IMR-90 (cell line): ENCODE data around the gene FBXO41. TPM values are rescaled to one million over a fixed set of nuclear protein-coding genes. Genes with fewer than 3 reads are reported as not detected.

Experiments used
- ATAC-seq: fragments of 200-7000 bp; cut with Tn5 transposase; 2 replicates; pipeline ENCODE4 v1.9.1; 2020; ENCODE audit warnings: low read depth, mild to moderate bottlenecking, moderate library complexity
- BruUV-seq: library from RNA; stranded (reverse); fragments of 400-500 nt; replicated peaks from 2 replicates; lab custom pipeline; 2021; lab: Mats Ljungman, UMichigan
- CTCF ChIA-PET: fragments of 300-600 bp; formaldehyde crosslinking; extraction: SDS; loops from one replicate; lab custom pipeline; 2021; ENCODE audit warnings: antibody characterized with exemption; lab: Yijun Ruan, JAX
- POLR2A ChIA-PET: fragments of 300-600 bp; sonication (Branson Sonifier 250); formaldehyde crosslinking; loops from one replicate; lab custom pipeline; 2022; ENCODE audit warnings: antibody characterized with exemption; ENCODE audit not compliant: unreplicated experiment; lab: Charles Lee
- DNase-seq: peaks from one replicate; pipeline ENCODE4 v3.0.0; 2013
- H2AFZ ChIP-seq: replicated peaks from 2 replicates; pipeline ENCODE3; 2013; ENCODE audit warnings: low read length, mild to moderate bottlenecking; ENCODE audit not compliant: poor library complexity
- H2AK5ac ChIP-seq: 2 replicates; pipeline ENCODE4 v1.6.1; 2013; ENCODE audit warnings: low read depth, low read length, inconsistent platforms
- H2AK9ac ChIP-seq: replicated peaks from 2 replicates; pipeline ENCODE3; 2013; ENCODE audit warnings: mild to moderate bottlenecking, low read depth, low read length, moderate library complexity; ENCODE audit not compliant: poor library complexity
- H2BK120ac ChIP-seq: 2 replicates; pipeline ENCODE4 v1.6.1; 2013; ENCODE audit warnings: low read depth, low read length, inconsistent platforms
- H2BK15ac ChIP-seq: 3 replicates; pipeline ENCODE4 v1.6.1; 2013; ENCODE audit warnings: low read depth, low read length, inconsistent platforms
- H2BK20ac ChIP-seq: 2 replicates; pipeline ENCODE4 v1.6.1; 2013; ENCODE audit warnings: low read depth, mild to moderate bottlenecking, inconsistent platforms, low read length, moderate library complexity
- H2BK5ac ChIP-seq: 2 replicates; pipeline ENCODE4 v1.6.1; 2013; ENCODE audit warnings: mild to moderate bottlenecking, low read depth, low read length, inconsistent platforms; ENCODE audit not compliant: poor library complexity, severe bottlenecking
- H3K14ac ChIP-seq: replicated peaks from 2 replicates; pipeline ENCODE4 v1.6.1; 2013; ENCODE audit warnings: low read depth, low read length, inconsistent platforms
- H3K18ac ChIP-seq: 2 replicates; pipeline ENCODE4 v1.6.1; 2013; ENCODE audit warnings: low read depth, low read length, control low read depth
- H3K23ac ChIP-seq: 2 replicates; pipeline ENCODE4 v1.6.1; 2013; ENCODE audit warnings: low read depth, low read length, inconsistent platforms
- H3K27ac ChIP-seq: 2 replicates; pipeline ENCODE4 v1.5.1; 2013; ENCODE audit warnings: mild to moderate bottlenecking, control low read depth, low read length; ENCODE audit not compliant: insufficient read depth
- H3K27me3 ChIP-seq: 2 replicates; pipeline ENCODE4 v1.6.1; 2013; ENCODE audit warnings: low read length; ENCODE audit not compliant: control insufficient read depth, insufficient read depth
- H3K36me3 ChIP-seq: 2 replicates; pipeline ENCODE4 v1.6.1; 2013; ENCODE audit warnings: low read length, mixed read lengths; ENCODE audit not compliant: control insufficient read depth, insufficient read depth
- H3K4ac ChIP-seq: 2 replicates; pipeline ENCODE4 v1.6.1; 2013; ENCODE audit warnings: low read depth, low read length, inconsistent platforms
- H3K4me1 ChIP-seq: 2 replicates; pipeline ENCODE4 v1.6.1; 2013; ENCODE audit warnings: low read length, mixed read lengths; ENCODE audit not compliant: control insufficient read depth, insufficient read depth
- H3K4me2 ChIP-seq: 2 replicates; pipeline ENCODE4 v1.6.1; 2013; ENCODE audit warnings: low read depth, mild to moderate bottlenecking, control low read depth, low read length, moderate library complexity
- H3K4me3 ChIP-seq: 2 replicates; pipeline ENCODE4 v1.5.1; 2013; ENCODE audit warnings: low read depth, mild to moderate bottlenecking, control low read depth, low read length, moderate library complexity; ENCODE audit not compliant: insufficient read depth
- H3K56ac ChIP-seq: 2 replicates; pipeline ENCODE4 v1.6.1; 2013; ENCODE audit warnings: low read length, inconsistent platforms; ENCODE audit not compliant: insufficient read depth; ENCODE audit errors: extremely low read depth
- H3K79me1 ChIP-seq, 2 experiments: 2 replicates each; pipeline ENCODE4 v1.6.1; 2013; ENCODE audit warnings: low read length in 2 of 2, inconsistent platforms in 1 of 2, low read depth in 1 of 2
- H3K9ac ChIP-seq: 2 replicates; pipeline ENCODE4 v1.6.1; 2013; ENCODE audit warnings: low read depth, low read length, control low read depth
- H3K9me1 ChIP-seq: 2 replicates; pipeline ENCODE4 v1.6.1; 2013; ENCODE audit warnings: low read length, inconsistent platforms; ENCODE audit not compliant: insufficient read depth
- H3K9me3 ChIP-seq: 2 replicates; pipeline ENCODE4 v1.6.1; 2013; ENCODE audit warnings: low read length; ENCODE audit not compliant: control insufficient read depth, insufficient read depth
- H4K20me1 ChIP-seq: 2 replicates; pipeline ENCODE4 v1.6.1; 2013; ENCODE audit warnings: low read length, inconsistent platforms; ENCODE audit not compliant: insufficient read depth
- H4K5ac ChIP-seq: 2 replicates; pipeline ENCODE4 v1.6.1; 2013; ENCODE audit warnings: mild to moderate bottlenecking, low read depth, low read length, control low read depth
- H4K8ac ChIP-seq, 2 experiments: 2 replicates each; pipeline ENCODE4 v1.6.1; 2013; ENCODE audit warnings: low read depth in 2 of 2, low read length in 2 of 2, control low read depth in 1 of 2, inconsistent platforms in 1 of 2
- H4K91ac ChIP-seq: 2 replicates; pipeline ENCODE4 v1.6.1; 2013; ENCODE audit warnings: low read depth, low read length, inconsistent platforms; ENCODE audit not compliant: insufficient read depth
- BHLHE40 ChIP-seq: fragments of 150-350 bp; IDR thresholded peaks from 2 replicates; pipeline ENCODE4 v1.6.1; 2016; ENCODE audit warnings: mild to moderate bottlenecking, low read depth, low read length
- CEBPB ChIP-seq: IDR thresholded peaks from 2 replicates; pipeline ENCODE4 v1.6.1; 2012; ENCODE audit warnings: low read depth, low read length, improper control_type of control experiment
- CHD1 ChIP-seq: IDR thresholded peaks from 2 replicates; pipeline ENCODE4 v1.6.1; 2012; ENCODE audit warnings: low read depth, low read length, improper control_type of control experiment
- MAZ ChIP-seq: IDR thresholded peaks from 2 replicates; pipeline ENCODE4 v1.6.1; 2012; ENCODE audit warnings: low read depth, mild to moderate bottlenecking, low read length, improper control_type of control experiment, moderate library complexity, borderline replicate concordance
- NFE2L2 ChIP-seq: fragments of 150-350 bp; IDR thresholded peaks from 2 replicates; pipeline ENCODE4 v1.6.1; 2016; ENCODE audit warnings: low read depth, mild to moderate bottlenecking, low read length
- POLR2A ChIP-seq: IDR thresholded peaks from 2 replicates; pipeline ENCODE4 v1.6.1; 2012; ENCODE audit warnings: mild to moderate bottlenecking, low read depth, low read length
- RFX5 ChIP-seq: IDR thresholded peaks from 2 replicates; pipeline ENCODE4 v1.8.0; 2012; ENCODE audit warnings: low read depth, mild to moderate bottlenecking, low read length, moderate library complexity
- WGBS, 2 experiments: methylation state at CpG; one replicate each; pipeline versions ENCODE4 v1.1.5 to v1.1.7; 2013; ENCODE audit warnings: missing lambda C conversion rate in 2 of 2; ENCODE audit not compliant: insufficient read length in 1 of 2; ENCODE audit errors: extremely low coverage in 2 of 2; 5-methylcytosine and 5-hydroxymethylcytosine counted together
- dilution Hi-C: fragments of 300-500 bp; cut with HindIII; formaldehyde crosslinking; loops from one replicate; pipeline ENCODE4 v1.14.3; 2018; ENCODE audit warnings: low sequenced_read_pairs; ENCODE audit not compliant: unreplicated experiment
- in situ Hi-C: fragments of 300-500 bp; cut with MboI; formaldehyde crosslinking; loops from 3 replicates; pipeline ENCODE4 v1.14.3; 2019; ENCODE audit warnings: low sequenced_read_pairs, inconsistent platforms, mixed read lengths
- intact Hi-C: fragments of 100-400 bp; cut with micrococcal nuclease; formaldehyde crosslinking; loops from 2 replicates; pipeline ENCODE4 v1.10.0; 2022
- polyA plus RNA-seq, 3 experiments: library from polyadenylated mRNA; depleted of rRNA; stranded (reverse); fragments of >200 nt; gene quantifications; 2 replicates each; pipeline ENCODE4 v1.2.3, GENCODE V29; 2012; ENCODE audit warnings: low replicate concordance in 1 of 3
- total RNA-seq: library from RNA; depleted of rRNA; stranded (reverse); fragments of >200 nt; gene quantifications from 2 replicates; pipeline ENCODE4 v1.2.3, GENCODE V29; 2012

FBXO41 gene
- total and polyA plus RNA-seq, 2 of the 4 experiments (the other 2 are of a cell fraction), result 0.54 to 3.7 TPM

- WGBS, 2 experiments, result no CpG with 5 or more reads among the region's 3 CpGs
- ATAC-seq, result no peak
Observed at GRCh38 chr2:73238149-73238548, 46.1 kb downstream of the FBXO41 start.

More at GRCh38 chr2:73238149-73238548, 46.1 kb downstream of the FBXO41 start:
- BruUV-seq, result no TSS peak
- Histone ChIP-seq H3K9ac (no peak overlapping the region), H4K8ac (no peak overlapping the region), H2BK15ac (no peak overlapping the region), H2BK5ac (no peak overlapping the region), H3K56ac (no peak overlapping the region), H3K4ac (no peak overlapping the region), H2AFZ (no peak overlapping the region), H3K9me3 (no peaks in the 10 kb centered on the region), H3K4me3 (no peak overlapping the region), H2BK120ac (no peak overlapping the region), H3K4me2 (no peak overlapping the region), H3K36me3 (peaks cover 19% of the 10 kb centered on the region), H3K23ac (no peak overlapping the region), H3K9me1 (peaks cover 10% of the 10 kb centered on the region), H2BK20ac (no peak overlapping the region), H3K14ac (no peak overlapping the region), H3K18ac (no peak overlapping the region), H4K91ac (no peak overlapping the region), H3K27me3 (no peaks in the 10 kb centered on the region), H4K20me1 (peaks cover 69% of the 10 kb centered on the region), H3K27ac (no peak overlapping the region), H3K79me1 (peaks cover 21 to 64% of the 10 kb centered on the region in 2 experiments), H2AK5ac (no peak overlapping the region), H2AK9ac (no peak overlapping the region), H3K4me1 (peaks cover 3% of the 10 kb centered on the region), H4K5ac (no peak overlapping the region)
- intact Hi-C loops (no loop called here), dilution Hi-C loops (no loop called here), in situ Hi-C loops (no loop called here)
- POLR2A ChIA-PET, result no interaction called here
- CTCF ChIA-PET, result interaction anchor here (0.5 kb wide), 1 partner anchor 25 kb away, joined by 3 read pairs; no protein-coding TSS in a partner anchor
- no peak for DNase-seq
- TF ChIP-seq CEBPB, result no peak
- no peak for TF ChIP-seq CHD1
- TF ChIP-seq POLR2A, result no peak
- no peak for TF ChIP-seq BHLHE40
- TF ChIP-seq NFE2L2, result no peak
- TF ChIP-seq MAZ, result no peak
- no peak for TF ChIP-seq RFX5
